Endothelial cell of umbilical vein (primary cell): ENCODE measurements around the gene SEPTIN5.

Experiments used
- EZH2 ChIP-seq: IDR thresholded peaks from 2 replicates; pipeline ENCODE4 v1.6.1; 2012; ENCODE audit warnings: borderline replicate concordance, low read depth, mild to moderate bottlenecking, moderate library complexity, low read length, inconsistent platforms; ENCODE audit not compliant: severe bottlenecking
- TF ChIP-seq, protein P1 (sequence below), 2 donors: IDR thresholded peaks; 1 replicate in 1 of 2; 2 replicates in 1 of 2; pipeline ENCODE4 v1.5.1; 2011; ENCODE audit warnings: low read length in 2 of 2, mild to moderate bottlenecking in 2 of 2, moderate library complexity in 2 of 2, control low read depth in 1 of 2, inconsistent platforms in 1 of 2, low read depth in 1 of 2; ENCODE audit not compliant: insufficient read depth in 1 of 2; ENCODE audit errors: extremely low read depth in 1 of 2

DNA sequence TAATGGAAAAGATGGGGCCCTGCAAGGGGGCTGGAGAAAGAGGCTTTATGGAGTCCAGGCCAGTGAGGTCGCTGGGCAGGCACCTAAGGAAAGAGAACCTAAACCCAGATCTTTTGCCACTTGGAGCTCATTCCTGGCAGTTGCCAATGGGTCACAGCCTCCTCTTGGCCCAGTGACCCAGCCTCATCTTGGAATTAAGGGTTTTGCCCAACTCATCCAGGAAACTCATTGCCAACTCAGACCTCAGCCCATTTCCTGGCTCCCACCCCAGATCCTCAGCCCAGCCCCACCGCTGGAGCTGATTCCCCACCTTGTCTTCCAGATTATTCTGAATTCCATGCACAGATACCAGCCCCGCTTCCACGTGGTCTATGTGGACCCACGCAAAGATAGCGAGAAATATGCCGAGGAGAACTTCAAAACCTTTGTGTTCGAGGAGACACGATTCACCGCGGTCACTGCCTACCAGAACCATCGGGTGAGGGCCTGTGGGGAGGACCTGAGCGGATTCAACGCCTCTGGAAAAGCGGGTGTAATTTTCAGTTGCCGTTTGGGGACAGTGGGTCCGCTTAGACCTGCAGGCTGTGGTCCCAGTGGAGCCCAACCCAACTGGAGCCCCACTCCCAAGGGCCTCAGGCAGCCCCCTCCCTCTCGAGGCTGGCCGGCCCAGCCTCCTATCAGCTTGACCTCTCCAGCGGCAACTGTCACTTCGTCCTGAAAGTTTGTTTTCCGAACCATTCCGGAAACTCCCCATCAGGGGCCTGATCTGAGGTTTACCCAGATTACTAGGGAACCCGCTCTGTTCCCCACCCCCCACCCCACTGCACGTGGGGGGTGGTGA, 50.6 kb downstream of the SEPTIN5 start:
- no peak for TF ChIP-seq EZH2
- TF ChIP-seq, protein P1, sequence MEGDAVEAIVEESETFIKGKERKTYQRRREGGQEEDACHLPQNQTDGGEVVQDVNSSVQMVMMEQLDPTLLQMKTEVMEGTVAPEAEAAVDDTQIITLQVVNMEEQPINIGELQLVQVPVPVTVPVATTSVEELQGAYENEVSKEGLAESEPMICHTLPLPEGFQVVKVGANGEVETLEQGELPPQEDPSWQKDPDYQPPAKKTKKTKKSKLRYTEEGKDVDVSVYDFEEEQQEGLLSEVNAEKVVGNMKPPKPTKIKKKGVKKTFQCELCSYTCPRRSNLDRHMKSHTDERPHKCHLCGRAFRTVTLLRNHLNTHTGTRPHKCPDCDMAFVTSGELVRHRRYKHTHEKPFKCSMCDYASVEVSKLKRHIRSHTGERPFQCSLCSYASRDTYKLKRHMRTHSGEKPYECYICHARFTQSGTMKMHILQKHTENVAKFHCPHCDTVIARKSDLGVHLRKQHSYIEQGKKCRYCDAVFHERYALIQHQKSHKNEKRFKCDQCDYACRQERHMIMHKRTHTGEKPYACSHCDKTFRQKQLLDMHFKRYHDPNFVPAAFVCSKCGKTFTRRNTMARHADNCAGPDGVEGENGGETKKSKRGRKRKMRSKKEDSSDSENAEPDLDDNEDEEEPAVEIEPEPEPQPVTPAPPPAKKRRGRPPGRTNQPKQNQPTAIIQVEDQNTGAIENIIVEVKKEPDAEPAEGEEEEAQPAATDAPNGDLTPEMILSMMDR (IDR thresholded peaks at IDR 0.05; ENCODE audit: extremely low read depth in 1 of 2, insufficient read depth in 1 of 2, low read depth in 1 of 2, low read length in 2 of 2) = no peak
